NCI-H1436 treated with DMSO at 0.1 percent for 48 hours (cell line): Measurements from ENCODE around the gene KSR1.

ENCODE experiments used
- DNase-seq: peaks from one replicate; lab custom pipeline; 2025; lab: John Stamatoyannopoulos, UW

Gene KSR1

GRCh38 chr17:27569884-27570577, 113.8 kb downstream of the KSR1 start:
- DNase-seq, result no peak

- no peak for DNase-seq
These were observed 114.3 kb downstream of the KSR1 start for GRCh38 chr17:27570578-27570914.

- DNase-seq, result no peak
These were observed 115.5 kb downstream of the KSR1 start for GRCh38 chr17:27571563-27572352.

- DNase-seq, result no peak
These were observed 116.4 kb downstream of the KSR1 start for GRCh38 chr17:27572665-27573064.

GRCh38 chr17:27573548-27573947, 117.3 kb downstream of the KSR1 start:
- no peak for DNase-seq

GRCh38 chr17:27573971-27574525, 117.8 kb downstream of the KSR1 start:
- no peak for DNase-seq

- no peak for DNase-seq
These were observed 119.1 kb downstream of the KSR1 start for GRCh38 chr17:27575096-27575911.

- no peak for DNase-seq
These were observed 119.6 kb downstream of the KSR1 start for GRCh38 chr17:27575912-27576252.

GRCh38 chr17:27576477-27577083, 120.3 kb downstream of the KSR1 start:
- no peak for DNase-seq

- DNase-seq, result no peak
These were observed 121.0 kb downstream of the KSR1 start for GRCh38 chr17:27577121-27577761.

GRCh38 chr17:27577884-27578717, 121.9 kb downstream of the KSR1 start:
- DNase-seq, result no peak

GRCh38 chr17:27578718-27579085, 122.5 kb downstream of the KSR1 start:
- no peak for DNase-seq

GRCh38 chr17:27579304-27579703, 123.1 kb downstream of the KSR1 start:
- no peak for DNase-seq

- no peak for DNase-seq
These were observed 123.7 kb downstream of the KSR1 start for GRCh38 chr17:27579897-27580321.

GRCh38 chr17:27581016-27581415, 124.8 kb downstream of the KSR1 start:
- no peak for DNase-seq

GRCh38 chr17:27582696-27583095, 126.4 kb downstream of the KSR1 start:
- DNase-seq, result no peak

GRCh38 chr17:27585153-27585681, 129.0 kb downstream of the KSR1 start:
- DNase-seq, result no peak

- no peak for DNase-seq
These were observed 129.5 kb downstream of the KSR1 start for GRCh38 chr17:27585792-27586191.

GRCh38 chr17:27586203-27586721, 130.0 kb downstream of the KSR1 start:
- DNase-seq, result no peak

GRCh38 chr17:27588354-27588753, 132.1 kb downstream of the KSR1 start:
- DNase-seq, result no peak
